ENCODE measurements around the gene GABRD.

GABRD gene

GRCh38 chr1:2068951-2069350 lies 49.8 kb downstream of the GABRD start:
- no peak for FAIRE-seq
- TF ChIP-seq TAF1 (IDR thresholded peaks at IDR 0.05; ENCODE audit: low read depth, low read length) (no peak), POLR2A (IDR thresholded peaks at IDR 0.05; ENCODE audit: low read depth, low read length) (no peak), POU2F2 (IDR thresholded peaks at IDR 0.05; ENCODE audit: low read depth, low read length) (no peak), SPI1 (IDR thresholded peaks at IDR 0.05; ENCODE audit: low read depth, low read length) (no peak), POLR2AphosphoS5 (IDR thresholded peaks at IDR 0.05; ENCODE audit: low read depth, low read length) (no peak), PAX5 (IDR thresholded peaks at IDR 0.05; ENCODE audit: insufficient read depth, low read length, severe bottlenecking) (no peak)
- no peak for DNase-seq (ENCODE audit: insufficient read length, low spot score)

- TF ChIP-seq TAF1 (IDR thresholded peaks at IDR 0.05; ENCODE audit: low read depth, low read length) (no peak), POLR2A (IDR thresholded peaks at IDR 0.05; ENCODE audit: low read depth, low read length) (no peak), SPI1 (IDR thresholded peaks at IDR 0.05; ENCODE audit: low read depth, low read length) (no peak), PAX5 (IDR thresholded peaks at IDR 0.05; ENCODE audit: insufficient read depth, low read length, severe bottlenecking) (no peak), POLR2AphosphoS5 (IDR thresholded peaks at IDR 0.05; ENCODE audit: low read depth, low read length) (no peak), POU2F2 (IDR thresholded peaks at IDR 0.05; ENCODE audit: low read depth, low read length) (no peak)
- DNase-seq (ENCODE audit: insufficient read length, low spot score) = no peak
- no peak for FAIRE-seq
These were observed 50.9 kb downstream of the GABRD start for GRCh38 chr1:2070016-2070415.

GRCh38 chr1:2070800-2071530 lies 51.8 kb downstream of the GABRD start:
- no peak for TF ChIP-seq PAX5 (IDR thresholded peaks at IDR 0.05; ENCODE audit: insufficient read depth, low read length, severe bottlenecking)
- no peak for TF ChIP-seq POU2F2 (IDR thresholded peaks at IDR 0.05; ENCODE audit: low read depth, low read length)
- no peak for TF ChIP-seq TAF1 (IDR thresholded peaks at IDR 0.05; ENCODE audit: low read depth, low read length)
- TF ChIP-seq POLR2AphosphoS5 (IDR thresholded peaks at IDR 0.05; ENCODE audit: low read depth, low read length) = no peak
- no peak for TF ChIP-seq SPI1 (IDR thresholded peaks at IDR 0.05; ENCODE audit: low read depth, low read length)
- no peak for TF ChIP-seq POLR2A (IDR thresholded peaks at IDR 0.05; ENCODE audit: low read depth, low read length)
- FAIRE-seq (no peak), DNase-seq (ENCODE audit: insufficient read length, low spot score) (no peak)

GRCh38 chr1:2072109-2072806 lies 53.1 kb downstream of the GABRD start:
- TF ChIP-seq SPI1 (IDR thresholded peaks at IDR 0.05; ENCODE audit: low read depth, low read length) = no peak
- no peak for TF ChIP-seq POU2F2 (IDR thresholded peaks at IDR 0.05; ENCODE audit: low read depth, low read length)
- no peak for TF ChIP-seq POLR2A (IDR thresholded peaks at IDR 0.05; ENCODE audit: low read depth, low read length)
- no peak for TF ChIP-seq TAF1 (IDR thresholded peaks at IDR 0.05; ENCODE audit: low read depth, low read length)
- no peak for TF ChIP-seq POLR2AphosphoS5 (IDR thresholded peaks at IDR 0.05; ENCODE audit: low read depth, low read length)
- no peak for TF ChIP-seq PAX5 (IDR thresholded peaks at IDR 0.05; ENCODE audit: insufficient read depth, low read length, severe bottlenecking)
- no peak for FAIRE-seq
- DNase-seq (ENCODE audit: insufficient read length, low spot score) = no peak

GRCh38 chr1:2072891-2073290 lies 53.7 kb downstream of the GABRD start:
- FAIRE-seq (no peak), DNase-seq (ENCODE audit: insufficient read length, low spot score) (no peak)
- no peak for TF ChIP-seq POLR2AphosphoS5 (IDR thresholded peaks at IDR 0.05; ENCODE audit: low read depth, low read length)
- no peak for TF ChIP-seq TAF1 (IDR thresholded peaks at IDR 0.05; ENCODE audit: low read depth, low read length)
- TF ChIP-seq SPI1 (IDR thresholded peaks at IDR 0.05; ENCODE audit: low read depth, low read length) = no peak
- TF ChIP-seq POLR2A (IDR thresholded peaks at IDR 0.05; ENCODE audit: low read depth, low read length) = no peak
- TF ChIP-seq POU2F2 (IDR thresholded peaks at IDR 0.05; ENCODE audit: low read depth, low read length) = no peak
- no peak for TF ChIP-seq PAX5 (IDR thresholded peaks at IDR 0.05; ENCODE audit: insufficient read depth, low read length, severe bottlenecking)

GRCh38 chr1:2073382-2074230 lies 54.5 kb downstream of the GABRD start:
- DNase-seq (ENCODE audit: insufficient read length, low spot score) (no peak), FAIRE-seq (no peak)
- no peak for TF ChIP-seq POU2F2 (IDR thresholded peaks at IDR 0.05; ENCODE audit: low read depth, low read length)
- TF ChIP-seq TAF1 (IDR thresholded peaks at IDR 0.05; ENCODE audit: low read depth, low read length) = no peak
- no peak for TF ChIP-seq PAX5 (IDR thresholded peaks at IDR 0.05; ENCODE audit: insufficient read depth, low read length, severe bottlenecking)
- TF ChIP-seq POLR2A (IDR thresholded peaks at IDR 0.05; ENCODE audit: low read depth, low read length) = no peak
- no peak for TF ChIP-seq SPI1 (IDR thresholded peaks at IDR 0.05; ENCODE audit: low read depth, low read length)
- no peak for TF ChIP-seq POLR2AphosphoS5 (IDR thresholded peaks at IDR 0.05; ENCODE audit: low read depth, low read length)

- DNase-seq (ENCODE audit: insufficient read length, low spot score) (no peak), FAIRE-seq (no peak)
- TF ChIP-seq SPI1 (IDR thresholded peaks at IDR 0.05; ENCODE audit: low read depth, low read length) (no peak), TAF1 (IDR thresholded peaks at IDR 0.05; ENCODE audit: low read depth, low read length) (no peak), POU2F2 (IDR thresholded peaks at IDR 0.05; ENCODE audit: low read depth, low read length) (no peak), POLR2A (IDR thresholded peaks at IDR 0.05; ENCODE audit: low read depth, low read length) (no peak), PAX5 (IDR thresholded peaks at IDR 0.05; ENCODE audit: insufficient read depth, low read length, severe bottlenecking) (no peak), POLR2AphosphoS5 (IDR thresholded peaks at IDR 0.05; ENCODE audit: low read depth, low read length) (no peak)
These were observed 55.3 kb downstream of the GABRD start for GRCh38 chr1:2074396-2074795.

- TF ChIP-seq POU2F2 (IDR thresholded peaks at IDR 0.05; ENCODE audit: low read depth, low read length) (no peak), PAX5 (IDR thresholded peaks at IDR 0.05; ENCODE audit: insufficient read depth, low read length, severe bottlenecking) (no peak), POLR2A (IDR thresholded peaks at IDR 0.05; ENCODE audit: low read depth, low read length) (no peak), POLR2AphosphoS5 (IDR thresholded peaks at IDR 0.05; ENCODE audit: low read depth, low read length) (no peak), TAF1 (IDR thresholded peaks at IDR 0.05; ENCODE audit: low read depth, low read length) (no peak), SPI1 (IDR thresholded peaks at IDR 0.05; ENCODE audit: low read depth, low read length) (no peak)
- FAIRE-seq (no peak), DNase-seq (ENCODE audit: insufficient read length, low spot score) (no peak)
These were observed 56.0 kb downstream of the GABRD start for GRCh38 chr1:2074944-2075740.

All from GM12891 (cell line).